ENCODE measurements around the gene SLCO3A1.

The SLCO3A1 gene

DNA sequence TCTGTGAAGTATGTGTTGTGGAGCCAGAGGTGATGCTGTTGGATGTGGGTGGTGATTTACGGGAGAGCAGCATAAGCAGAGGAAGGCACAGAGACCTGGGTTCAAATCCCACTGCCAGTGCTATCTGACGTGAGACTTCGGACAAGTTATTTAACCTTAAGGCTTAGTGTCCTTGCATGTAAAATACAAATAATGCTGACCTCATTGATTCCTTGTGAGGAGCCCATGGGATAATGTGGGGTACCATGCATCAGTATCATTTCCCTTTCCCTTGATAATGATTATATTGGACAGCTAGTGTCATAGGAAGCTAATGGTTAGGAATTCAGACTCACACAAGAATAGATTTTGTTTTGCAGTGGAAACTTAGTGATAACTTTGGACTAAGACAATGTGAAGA lies 141.6 kb downstream of the SLCO3A1 start:
- H3K27me3 ChIP-seq (ENCODE audit: low read depth, low read length): no peaks in the 10 kb centered on the region
- H3K36me3 ChIP-seq (ENCODE audit: control insufficient read depth in 1 of 2, insufficient read depth in 2 of 2, low read length in 2 of 2): no peaks in the 10 kb centered on the region
- no peak overlapping the region for H3K4me3 ChIP-seq (ENCODE audit: low read depth in 1 of 2, low read length in 2 of 2)
- H3K27ac ChIP-seq (ENCODE audit: low read length): no peak overlapping the region
- H3K9me3 ChIP-seq (ENCODE audit: control insufficient read depth in 1 of 2, low read length in 2 of 2): no peaks in the 10 kb centered on the region
- no peaks in the 10 kb centered on the region for H3K4me1 ChIP-seq (ENCODE audit: control insufficient read depth in 1 of 2, insufficient read depth in 2 of 2, low read length in 2 of 2)

DNA sequence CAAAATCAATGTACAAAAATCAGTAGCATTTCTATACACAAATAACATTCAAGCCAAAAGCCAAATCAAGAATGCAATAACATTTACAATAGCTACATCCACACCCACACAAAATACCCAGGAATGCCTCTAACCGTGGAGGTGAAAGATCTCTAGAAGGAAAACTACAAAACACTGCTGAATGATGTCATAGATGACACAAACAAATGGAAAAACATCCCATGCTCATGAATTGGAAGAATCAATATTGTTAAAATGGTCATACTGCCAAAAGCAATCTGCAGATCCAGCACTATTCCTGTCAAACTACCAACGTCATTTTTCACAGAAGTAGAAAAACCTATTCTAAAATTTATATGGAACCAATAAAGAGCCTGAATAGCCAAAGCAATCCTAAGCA lies 143.7 kb downstream of the SLCO3A1 start:
- H3K27ac ChIP-seq (ENCODE audit: low read length): no peak overlapping the region
- no peaks in the 10 kb centered on the region for H3K9me3 ChIP-seq (ENCODE audit: control insufficient read depth in 1 of 2, low read length in 2 of 2)
- no peak overlapping the region for H3K4me3 ChIP-seq (ENCODE audit: low read depth in 1 of 2, low read length in 2 of 2)
- H3K36me3 ChIP-seq (ENCODE audit: control insufficient read depth in 1 of 2, insufficient read depth in 2 of 2, low read length in 2 of 2): no peaks in the 10 kb centered on the region
- no peaks in the 10 kb centered on the region for H3K27me3 ChIP-seq (ENCODE audit: low read depth, low read length)
- no peaks in the 10 kb centered on the region for H3K4me1 ChIP-seq (ENCODE audit: control insufficient read depth in 1 of 2, insufficient read depth in 2 of 2, low read length in 2 of 2)

DNA sequence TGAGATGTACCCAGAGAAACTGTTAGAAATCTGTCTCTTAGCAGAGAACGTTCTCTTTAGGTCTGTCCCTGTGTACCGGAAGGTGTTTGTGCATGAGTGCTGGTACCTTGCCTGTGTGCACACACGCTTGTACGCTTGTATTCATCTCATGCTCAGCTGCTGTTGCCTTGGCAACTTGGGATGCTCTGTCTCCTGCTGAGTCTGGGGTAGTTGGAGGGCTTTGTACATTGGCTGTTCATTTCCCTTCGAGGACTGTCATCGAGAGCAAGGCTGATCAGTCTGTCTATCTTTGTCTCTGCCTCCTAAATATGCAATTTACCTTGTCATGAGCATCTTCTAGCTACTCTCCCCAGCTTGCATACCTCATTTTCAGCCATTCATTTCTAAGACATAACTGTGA lies 147.2 kb downstream of the SLCO3A1 start:
- Histone ChIP-seq H3K4me3 (ENCODE audit: low read depth in 1 of 2, low read length in 2 of 2) (no peak overlapping the region), H3K4me1 (ENCODE audit: control insufficient read depth in 1 of 2, insufficient read depth in 2 of 2, low read length in 2 of 2) (no peaks in the 10 kb centered on the region), H3K9me3 (ENCODE audit: control insufficient read depth in 1 of 2, low read length in 2 of 2) (no peaks in the 10 kb centered on the region), H3K27me3 (ENCODE audit: low read depth, low read length) (no peaks in the 10 kb centered on the region), H3K27ac (ENCODE audit: low read length) (no peak overlapping the region), H3K36me3 (ENCODE audit: control insufficient read depth in 1 of 2, insufficient read depth in 2 of 2, low read length in 2 of 2) (no peaks in the 10 kb centered on the region)

DNA sequence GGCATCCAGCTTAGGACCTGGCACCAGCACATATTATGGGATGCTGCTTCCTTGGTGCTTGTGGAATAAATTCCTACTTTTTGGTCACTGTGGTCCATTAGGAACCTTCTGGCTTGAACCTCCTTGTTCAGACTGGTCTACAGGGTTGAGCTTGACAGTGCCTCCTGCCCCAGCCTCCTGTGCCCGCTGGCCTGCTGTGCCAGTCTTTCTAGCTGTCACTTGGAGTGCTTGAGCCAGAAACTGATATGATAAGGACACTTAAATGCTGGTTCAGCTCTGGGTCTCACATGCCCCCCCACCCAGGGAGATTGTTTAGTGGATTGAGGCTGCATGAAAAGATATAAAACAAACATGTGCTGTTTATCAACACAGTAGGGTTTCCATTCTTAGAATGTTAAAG lies 147.8 kb downstream of the SLCO3A1 start:
- no peaks in the 10 kb centered on the region for H3K36me3 ChIP-seq (ENCODE audit: control insufficient read depth in 1 of 2, insufficient read depth in 2 of 2, low read length in 2 of 2)
- no peak overlapping the region for H3K4me3 ChIP-seq (ENCODE audit: low read depth in 1 of 2, low read length in 2 of 2)
- no peaks in the 10 kb centered on the region for H3K4me1 ChIP-seq (ENCODE audit: control insufficient read depth in 1 of 2, insufficient read depth in 2 of 2, low read length in 2 of 2)
- H3K27ac ChIP-seq (ENCODE audit: low read length): no peak overlapping the region
- H3K9me3 ChIP-seq (ENCODE audit: control insufficient read depth in 1 of 2, low read length in 2 of 2): no peaks in the 10 kb centered on the region
- H3K27me3 ChIP-seq (ENCODE audit: low read depth, low read length): no peaks in the 10 kb centered on the region

DNA sequence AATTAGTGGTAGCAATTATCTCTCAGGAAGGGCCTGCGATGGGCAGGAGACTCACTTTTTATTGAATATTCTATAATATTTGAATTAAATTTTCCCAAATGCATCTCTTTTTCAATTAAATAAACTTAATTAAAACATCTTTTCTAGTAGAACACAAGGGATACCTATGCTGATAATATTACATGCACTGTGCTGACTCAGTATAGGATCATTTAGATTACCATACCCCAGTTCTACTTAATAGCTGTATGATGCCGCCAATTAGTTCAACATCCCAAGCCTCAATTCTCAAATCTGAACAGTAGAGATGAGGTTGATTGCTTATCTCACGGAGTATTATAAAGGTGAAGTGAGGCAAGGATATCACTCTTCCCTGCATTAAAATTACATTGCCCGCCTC lies 149.2 kb downstream of the SLCO3A1 start:
- no peak overlapping the region for H3K4me3 ChIP-seq (ENCODE audit: low read depth in 1 of 2, low read length in 2 of 2)
- H3K9me3 ChIP-seq (ENCODE audit: control insufficient read depth in 1 of 2, low read length in 2 of 2): no peaks in the 10 kb centered on the region
- no peaks in the 10 kb centered on the region for H3K36me3 ChIP-seq (ENCODE audit: control insufficient read depth in 1 of 2, insufficient read depth in 2 of 2, low read length in 2 of 2)
- H3K27ac ChIP-seq (ENCODE audit: low read length): no peak overlapping the region
- no peaks in the 10 kb centered on the region for H3K27me3 ChIP-seq (ENCODE audit: low read depth, low read length)
- H3K4me1 ChIP-seq (ENCODE audit: control insufficient read depth in 1 of 2, insufficient read depth in 2 of 2, low read length in 2 of 2): no peaks in the 10 kb centered on the region

DNA sequence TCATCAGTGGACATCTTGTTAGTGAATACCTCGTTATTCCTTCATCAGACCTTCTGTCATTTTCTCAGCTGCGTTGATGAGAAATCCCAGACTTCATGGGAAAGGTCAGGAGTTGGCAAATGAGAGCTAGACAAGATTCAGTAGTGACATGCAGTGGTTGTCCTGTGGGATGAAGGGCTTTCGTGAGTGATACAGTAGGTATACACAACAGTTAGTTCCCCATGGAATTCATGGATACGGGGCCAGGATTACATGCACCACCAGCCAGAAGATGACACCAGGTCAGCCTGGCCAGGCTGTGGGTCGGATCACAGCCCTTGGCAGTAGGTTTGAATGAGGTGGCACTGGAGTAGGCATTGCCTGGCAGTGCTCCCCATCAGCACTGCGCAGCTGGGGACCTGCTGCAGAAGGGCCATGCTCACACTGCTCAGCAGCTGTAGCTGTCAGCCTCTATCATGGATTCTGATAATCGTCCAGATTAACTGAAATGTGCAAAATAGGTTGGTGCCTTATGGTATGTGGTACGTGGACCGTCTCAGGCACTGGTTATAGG lies 150.1 kb downstream of the SLCO3A1 start:
- H3K27ac ChIP-seq (ENCODE audit: low read length): no peak overlapping the region
- H3K9me3 ChIP-seq (ENCODE audit: control insufficient read depth in 1 of 2, low read length in 2 of 2): no peaks in the 10 kb centered on the region
- no peaks in the 10 kb centered on the region for H3K27me3 ChIP-seq (ENCODE audit: low read depth, low read length)
- no peak overlapping the region for H3K4me3 ChIP-seq (ENCODE audit: low read depth in 1 of 2, low read length in 2 of 2)
- no peaks in the 10 kb centered on the region for H3K4me1 ChIP-seq (ENCODE audit: control insufficient read depth in 1 of 2, insufficient read depth in 2 of 2, low read length in 2 of 2)
- H3K36me3 ChIP-seq (ENCODE audit: control insufficient read depth in 1 of 2, insufficient read depth in 2 of 2, low read length in 2 of 2): no peaks in the 10 kb centered on the region

DNA sequence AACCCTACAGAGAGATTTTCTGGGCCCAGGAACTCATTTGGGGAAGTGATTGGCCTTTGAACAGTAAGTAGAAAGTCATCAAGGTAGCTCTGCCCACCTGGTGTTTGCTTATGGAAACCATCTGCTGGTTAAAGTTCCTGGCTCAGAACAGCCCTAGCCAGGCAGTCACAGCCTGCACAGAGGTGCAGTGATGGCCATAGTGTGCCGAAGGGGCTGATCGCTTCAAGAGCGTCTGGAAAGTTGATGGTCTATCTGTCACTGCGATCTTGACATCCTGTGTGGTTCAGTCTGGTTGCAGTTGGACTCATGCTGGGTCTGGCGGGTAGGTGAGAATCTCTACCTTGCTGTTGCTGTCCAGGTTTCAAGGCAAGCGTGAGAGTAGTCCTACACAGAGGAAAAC lies 151.6 kb downstream of the SLCO3A1 start:
- no peaks in the 10 kb centered on the region for H3K9me3 ChIP-seq (ENCODE audit: control insufficient read depth in 1 of 2, low read length in 2 of 2)
- no peaks in the 10 kb centered on the region for H3K4me1 ChIP-seq (ENCODE audit: control insufficient read depth in 1 of 2, insufficient read depth in 2 of 2, low read length in 2 of 2)
- H3K4me3 ChIP-seq (ENCODE audit: low read depth in 1 of 2, low read length in 2 of 2): no peak overlapping the region
- no peak overlapping the region for H3K27ac ChIP-seq (ENCODE audit: low read length)
- no peaks in the 10 kb centered on the region for H3K27me3 ChIP-seq (ENCODE audit: low read depth, low read length)
- no peaks in the 10 kb centered on the region for H3K36me3 ChIP-seq (ENCODE audit: control insufficient read depth in 1 of 2, insufficient read depth in 2 of 2, low read length in 2 of 2)

DNA sequence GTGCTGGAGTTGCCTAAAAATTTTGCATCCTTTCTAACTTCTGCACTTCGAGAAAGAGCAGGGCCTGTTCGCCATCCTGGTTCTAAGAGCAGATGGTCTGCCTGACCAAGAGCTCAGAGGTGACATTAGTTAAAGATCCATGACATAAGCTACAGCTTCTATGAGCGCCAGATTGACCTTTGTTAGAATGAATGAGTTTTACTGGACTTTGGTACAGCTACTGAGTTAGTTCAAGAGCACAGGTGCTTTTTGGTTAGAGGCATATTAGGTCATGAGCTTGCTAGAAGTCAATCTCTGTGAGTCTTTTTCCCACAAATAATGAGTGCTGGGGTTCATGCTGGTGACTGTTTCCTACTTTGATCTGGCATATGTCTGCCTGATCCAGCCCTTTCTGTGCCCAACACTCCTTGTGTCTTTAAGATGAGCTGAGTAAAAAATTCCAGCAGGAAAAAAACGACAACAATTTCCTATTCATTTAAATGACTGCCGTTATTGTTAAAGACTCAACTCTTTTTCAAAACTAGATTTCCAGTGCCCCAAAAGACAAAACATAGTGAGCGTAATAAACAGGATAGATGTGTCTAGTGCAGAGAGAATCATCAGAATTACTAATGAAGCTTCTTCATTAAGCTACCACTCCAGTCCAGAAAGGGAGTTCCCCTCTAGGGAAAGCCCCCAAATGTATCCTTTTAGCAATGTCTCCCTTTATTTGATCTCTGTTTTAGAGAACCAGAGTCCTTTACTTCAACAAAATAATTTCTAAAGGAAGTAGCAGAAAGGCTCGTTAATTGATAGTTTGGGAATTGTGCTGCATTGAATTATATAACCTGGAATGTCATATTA lies 152.9 kb downstream of the SLCO3A1 start:
- H3K4me1 ChIP-seq (ENCODE audit: control insufficient read depth in 1 of 2, insufficient read depth in 2 of 2, low read length in 2 of 2): no peaks in the 10 kb centered on the region
- no peaks in the 10 kb centered on the region for H3K27me3 ChIP-seq (ENCODE audit: low read depth, low read length)
- no peak overlapping the region for H3K27ac ChIP-seq (ENCODE audit: low read length)
- no peaks in the 10 kb centered on the region for H3K9me3 ChIP-seq (ENCODE audit: control insufficient read depth in 1 of 2, low read length in 2 of 2)
- no peaks in the 10 kb centered on the region for H3K36me3 ChIP-seq (ENCODE audit: control insufficient read depth in 1 of 2, insufficient read depth in 2 of 2, low read length in 2 of 2)
- no peak overlapping the region for H3K4me3 ChIP-seq (ENCODE audit: low read depth in 1 of 2, low read length in 2 of 2)

DNA sequence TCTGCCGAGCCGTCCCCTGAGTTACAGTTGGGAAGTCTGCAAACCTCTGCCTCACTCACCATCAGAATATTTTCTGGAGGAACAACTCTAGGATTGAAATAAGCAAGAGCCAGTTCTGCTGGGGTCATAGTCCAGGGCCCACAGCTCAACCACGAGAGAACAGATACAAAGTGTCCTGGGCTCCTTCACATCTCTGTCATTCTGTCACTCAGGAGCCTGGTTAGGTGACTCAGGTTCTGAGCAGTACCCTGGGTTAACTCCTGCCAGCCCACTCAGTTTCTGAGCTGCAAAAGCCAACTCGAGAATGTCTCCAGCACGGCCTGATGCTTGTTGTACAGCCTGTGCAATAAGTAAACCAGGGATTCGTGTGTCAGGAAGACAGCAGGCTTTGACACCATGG lies 155.7 kb downstream of the SLCO3A1 start:
- no peaks in the 10 kb centered on the region for H3K4me1 ChIP-seq (ENCODE audit: control insufficient read depth in 1 of 2, insufficient read depth in 2 of 2, low read length in 2 of 2)
- no peak overlapping the region for H3K27ac ChIP-seq (ENCODE audit: low read length)
- no peaks in the 10 kb centered on the region for H3K27me3 ChIP-seq (ENCODE audit: low read depth, low read length)
- no peaks in the 10 kb centered on the region for H3K9me3 ChIP-seq (ENCODE audit: control insufficient read depth in 1 of 2, low read length in 2 of 2)
- H3K4me3 ChIP-seq (ENCODE audit: low read depth in 1 of 2, low read length in 2 of 2): no peak overlapping the region
- no peaks in the 10 kb centered on the region for H3K36me3 ChIP-seq (ENCODE audit: control insufficient read depth in 1 of 2, insufficient read depth in 2 of 2, low read length in 2 of 2)

DNA sequence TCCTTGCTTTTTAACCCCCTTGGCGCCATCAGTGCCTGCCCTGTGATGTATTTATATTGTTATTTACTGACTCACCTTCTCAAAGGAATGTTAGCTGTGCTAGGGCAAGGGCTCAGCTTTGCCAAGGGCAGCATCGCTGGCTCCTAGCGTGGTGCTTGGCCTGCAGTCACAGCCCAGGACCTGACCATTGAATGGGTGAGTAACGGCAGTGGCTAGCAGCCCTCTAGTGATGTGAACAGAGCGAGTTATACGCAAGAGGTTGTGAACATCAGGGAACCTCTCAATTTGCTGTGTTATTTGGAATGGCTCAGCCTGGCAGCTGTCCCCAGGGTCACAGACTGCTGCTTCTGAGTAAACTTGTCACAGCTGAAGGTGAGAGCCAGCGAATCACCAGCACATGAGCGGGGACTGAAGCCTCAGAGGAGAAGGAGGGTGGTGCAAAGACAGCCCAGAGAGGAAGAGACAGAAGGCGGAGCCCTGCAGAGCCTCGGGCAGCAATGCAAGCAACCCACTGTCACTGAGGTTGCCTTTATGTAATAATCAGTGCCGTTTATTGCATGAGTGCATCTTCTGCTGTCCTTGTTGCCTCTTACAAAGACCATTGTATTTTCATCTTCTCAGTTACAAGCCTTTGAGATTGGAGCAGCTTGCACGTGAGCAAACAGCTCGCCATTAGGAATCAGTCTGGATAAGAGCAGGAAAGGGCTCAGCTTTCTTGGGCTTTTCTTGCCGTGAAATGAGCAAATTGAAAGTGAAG lies 158.3 kb downstream of the SLCO3A1 start:
- H3K27me3 ChIP-seq (ENCODE audit: low read depth, low read length): no peaks in the 10 kb centered on the region
- H3K4me1 ChIP-seq (ENCODE audit: control insufficient read depth in 1 of 2, insufficient read depth in 2 of 2, low read length in 2 of 2): no peaks in the 10 kb centered on the region
- H3K9me3 ChIP-seq (ENCODE audit: control insufficient read depth in 1 of 2, low read length in 2 of 2): no peaks in the 10 kb centered on the region
- H3K36me3 ChIP-seq (ENCODE audit: control insufficient read depth in 1 of 2, insufficient read depth in 2 of 2, low read length in 2 of 2): no peaks in the 10 kb centered on the region
- H3K27ac ChIP-seq (ENCODE audit: low read length): no peak overlapping the region
- no peak overlapping the region for H3K4me3 ChIP-seq (ENCODE audit: low read depth in 1 of 2, low read length in 2 of 2)

DNA sequence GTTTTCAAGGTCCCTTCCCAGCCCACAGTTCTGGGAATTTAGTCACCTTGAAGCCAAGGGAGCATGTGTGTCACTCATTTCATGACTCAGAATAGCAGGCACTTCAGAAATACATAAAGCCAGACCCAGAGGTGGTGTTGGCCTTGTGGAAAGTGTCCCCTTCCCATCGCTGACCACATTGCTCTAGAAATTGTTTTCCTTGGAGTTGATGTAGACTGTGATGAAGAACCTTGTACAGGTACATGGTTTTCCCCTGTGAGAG lies 158.8 kb downstream of the SLCO3A1 start:
- Histone ChIP-seq H3K27ac (ENCODE audit: low read length) (no peak overlapping the region), H3K4me1 (ENCODE audit: control insufficient read depth in 1 of 2, insufficient read depth in 2 of 2, low read length in 2 of 2) (no peaks in the 10 kb centered on the region), H3K9me3 (ENCODE audit: control insufficient read depth in 1 of 2, low read length in 2 of 2) (no peaks in the 10 kb centered on the region), H3K36me3 (ENCODE audit: control insufficient read depth in 1 of 2, insufficient read depth in 2 of 2, low read length in 2 of 2) (no peaks in the 10 kb centered on the region), H3K4me3 (ENCODE audit: low read depth in 1 of 2, low read length in 2 of 2) (no peak overlapping the region), H3K27me3 (ENCODE audit: low read depth, low read length) (no peaks in the 10 kb centered on the region)

Measured in muscle layer of duodenum (tissue), 2 donors.